Fibroblast of lung (primary cell): ENCODE results near the gene PVR.

ENCODE experiments used
- CTCF ChIP-seq, 2 donors: IDR thresholded peaks in 1 of 2; conservative IDR thresholded peaks in 1 of 2; 1 replicate in 1 of 2; 2 replicates in 1 of 2; pipeline ENCODE4 v1.5.1; 2011 to 2012; ENCODE audit warnings: low read length in 2 of 2, control low read depth in 1 of 2, inconsistent platforms in 1 of 2, low read depth in 1 of 2, mild to moderate bottlenecking in 1 of 2
- EZH2 ChIP-seq: IDR thresholded peaks from 2 replicates; pipeline ENCODE4 v1.5.1; 2012; ENCODE audit warnings: low read length, control low read depth, mild to moderate bottlenecking; ENCODE audit errors: missing control alignments

- TF ChIP-seq CTCF (conservative IDR thresholded peaks at IDR 0.05 in 1 of 2, IDR thresholded peaks at IDR 0.05 in 1 of 2; ENCODE audit: low read depth in 1 of 2, low read length in 2 of 2) (no peak), EZH2 (no peak)
Measured at GRCh38 chr19:44596428-44597130, 47.1 kb upstream of the PVR start.
